MM.1S (cell line): ENCODE data around the gene ASH1L.

Experiments
- EZH2phosphoT487 ChIP-seq: fragments of 300-600 bp; sonication (generic); IDR thresholded peaks from 2 replicates; pipeline ENCODE4 v1.6.1; 2018; ENCODE audit warnings: antibody characterized with exemption, low read length
- TF ChIP-seq, protein P1 (sequence below): fragments of 300-600 bp; sonication (generic); IDR thresholded peaks from 2 replicates; pipeline ENCODE4 v1.5.1; 2016; ENCODE audit warnings: antibody characterized with exemption, low read length, mixed read lengths

DNA sequence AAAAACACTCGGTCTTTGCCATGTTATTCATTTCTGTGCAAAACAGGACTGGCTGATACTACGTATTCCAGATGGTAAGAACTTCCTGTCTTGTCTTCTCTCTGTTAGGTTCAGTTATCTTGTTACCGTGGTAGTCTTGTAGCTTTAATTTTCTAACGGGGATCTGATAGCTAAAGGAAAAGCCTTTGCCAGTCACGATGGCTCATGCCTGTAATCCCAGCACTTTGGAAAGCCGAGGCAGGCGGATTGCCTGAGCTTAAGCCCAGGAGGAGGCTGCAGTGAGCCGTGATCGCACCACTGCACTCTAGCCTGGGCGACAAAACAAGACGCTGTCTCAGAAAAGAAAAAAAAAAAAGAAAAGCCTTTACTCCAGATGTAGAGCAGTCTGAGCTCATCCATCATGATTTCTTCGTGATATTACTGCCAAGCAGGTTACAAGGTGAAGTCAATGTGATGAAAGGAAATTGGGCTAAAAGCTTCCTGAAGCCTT is 36.3 kb upstream of the ASH1L start:
- TF ChIP-seq, protein P1, sequence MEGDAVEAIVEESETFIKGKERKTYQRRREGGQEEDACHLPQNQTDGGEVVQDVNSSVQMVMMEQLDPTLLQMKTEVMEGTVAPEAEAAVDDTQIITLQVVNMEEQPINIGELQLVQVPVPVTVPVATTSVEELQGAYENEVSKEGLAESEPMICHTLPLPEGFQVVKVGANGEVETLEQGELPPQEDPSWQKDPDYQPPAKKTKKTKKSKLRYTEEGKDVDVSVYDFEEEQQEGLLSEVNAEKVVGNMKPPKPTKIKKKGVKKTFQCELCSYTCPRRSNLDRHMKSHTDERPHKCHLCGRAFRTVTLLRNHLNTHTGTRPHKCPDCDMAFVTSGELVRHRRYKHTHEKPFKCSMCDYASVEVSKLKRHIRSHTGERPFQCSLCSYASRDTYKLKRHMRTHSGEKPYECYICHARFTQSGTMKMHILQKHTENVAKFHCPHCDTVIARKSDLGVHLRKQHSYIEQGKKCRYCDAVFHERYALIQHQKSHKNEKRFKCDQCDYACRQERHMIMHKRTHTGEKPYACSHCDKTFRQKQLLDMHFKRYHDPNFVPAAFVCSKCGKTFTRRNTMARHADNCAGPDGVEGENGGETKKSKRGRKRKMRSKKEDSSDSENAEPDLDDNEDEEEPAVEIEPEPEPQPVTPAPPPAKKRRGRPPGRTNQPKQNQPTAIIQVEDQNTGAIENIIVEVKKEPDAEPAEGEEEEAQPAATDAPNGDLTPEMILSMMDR: no peak
- TF ChIP-seq EZH2phosphoT487: no peak
